ENCODE measurements around the gene SLITRK3.

The SLITRK3 gene

GRCh38 chr3:165195640-165196576, at the start of gene SLITRK3:
SLITRK3 (minus strand) TSS chr3:165196384; CDS start chr3:165190830, 5,554 bp downstream.
- no peak for DNase-seq (ENCODE audit: low read depth in 1 of 2, low spot score in 1 of 2)

GRCh38 chr3:165243597-165243996, 47.4 kb upstream of the SLITRK3 start:
- DNase-seq (ENCODE audit: low read depth in 1 of 2, low spot score in 1 of 2), result no peak

GRCh38 chr3:165233501-165234195, 37.5 kb upstream of the SLITRK3 start:
- no peak for DNase-seq (ENCODE audit: low read depth in 1 of 2, low spot score in 1 of 2)

- no peak for DNase-seq (ENCODE audit: low read depth in 1 of 2, low spot score in 1 of 2)
Measured at GRCh38 chr3:165225604-165226003, 29.4 kb upstream of the SLITRK3 start.

GRCh38 chr3:165217739-165218138, 21.6 kb upstream of the SLITRK3 start:
- no peak for DNase-seq (ENCODE audit: low read depth in 1 of 2, low spot score in 1 of 2)

GRCh38 chr3:165212580-165212979, 16.4 kb upstream of the SLITRK3 start:
- DNase-seq (ENCODE audit: low read depth in 1 of 2, low spot score in 1 of 2), result no peak

GRCh38 chr3:165211721-165212120, 15.5 kb upstream of the SLITRK3 start:
- DNase-seq (ENCODE audit: low read depth in 1 of 2, low spot score in 1 of 2), result no peak

GRCh38 chr3:165210727-165211126, 14.5 kb upstream of the SLITRK3 start:
- DNase-seq (ENCODE audit: low read depth in 1 of 2, low spot score in 1 of 2), result no peak

GRCh38 chr3:165210132-165210531, 13.9 kb upstream of the SLITRK3 start:
- no peak for DNase-seq (ENCODE audit: low read depth in 1 of 2, low spot score in 1 of 2)

GRCh38 chr3:165206454-165207266, 10.5 kb upstream of the SLITRK3 start:
- no peak for DNase-seq (ENCODE audit: low read depth in 1 of 2, low spot score in 1 of 2)

GRCh38 chr3:165204445-165204844, 8.3 kb upstream of the SLITRK3 start:
- DNase-seq (ENCODE audit: low read depth in 1 of 2, low spot score in 1 of 2), result no peak

GRCh38 chr3:165202995-165203394, 6.8 kb upstream of the SLITRK3 start:
- no peak for DNase-seq (ENCODE audit: low read depth in 1 of 2, low spot score in 1 of 2)

- DNase-seq (ENCODE audit: low read depth in 1 of 2, low spot score in 1 of 2), result no peak
Measured at GRCh38 chr3:165201964-165202363, 5.8 kb upstream of the SLITRK3 start.

GRCh38 chr3:165197481-165197800, 1.3 kb upstream of the SLITRK3 start:
- DNase-seq (ENCODE audit: low read depth in 1 of 2, low spot score in 1 of 2), result no peak

GRCh38 chr3:165196577-165197480, 645 bp upstream of the SLITRK3 start:
- DNase-seq (ENCODE audit: low read depth in 1 of 2, low spot score in 1 of 2), result no peak

- DNase-seq (ENCODE audit: low read depth in 1 of 2, low spot score in 1 of 2), result no peak
Measured at GRCh38 chr3:165195241-165195639, 944 bp downstream of the SLITRK3 start.

- no peak for DNase-seq (ENCODE audit: low read depth in 1 of 2, low spot score in 1 of 2)
Measured at GRCh38 chr3:165194511-165195240, 1.5 kb downstream of the SLITRK3 start.

GRCh38 chr3:165193366-165194254, 2.6 kb downstream of the SLITRK3 start:
- no peak for DNase-seq (ENCODE audit: low read depth in 1 of 2, low spot score in 1 of 2)

All from activated T-helper 1 cell treated with anti-CD3 and anti-CD28 coated beads, Interleukin-2, amount 50 U/mL, for 16 hours (primary cell).